Loucy (cell line): ENCODE results near the gene MLIP.

Source experiments
- EZH2phosphoT487 ChIP-seq: fragments of 200-600 bp; IDR thresholded peaks from 2 replicates; pipeline ENCODE4 v1.6.1; 2018; ENCODE audit warnings: antibody characterized with exemption, mild to moderate bottlenecking, moderate library complexity, borderline replicate concordance
- TF ChIP-seq, protein P1 (sequence below): fragments of 200-600 bp; sonication (generic); conservative IDR thresholded peaks from 2 replicates; pipeline ENCODE4 v1.5.1; 2014; ENCODE audit warnings: mild to moderate bottlenecking, antibody characterized with exemption, low read length

GRCh38 chr6:54232703-54233102, 121.5 kb downstream of the MLIP start:
- TF ChIP-seq, protein P1, sequence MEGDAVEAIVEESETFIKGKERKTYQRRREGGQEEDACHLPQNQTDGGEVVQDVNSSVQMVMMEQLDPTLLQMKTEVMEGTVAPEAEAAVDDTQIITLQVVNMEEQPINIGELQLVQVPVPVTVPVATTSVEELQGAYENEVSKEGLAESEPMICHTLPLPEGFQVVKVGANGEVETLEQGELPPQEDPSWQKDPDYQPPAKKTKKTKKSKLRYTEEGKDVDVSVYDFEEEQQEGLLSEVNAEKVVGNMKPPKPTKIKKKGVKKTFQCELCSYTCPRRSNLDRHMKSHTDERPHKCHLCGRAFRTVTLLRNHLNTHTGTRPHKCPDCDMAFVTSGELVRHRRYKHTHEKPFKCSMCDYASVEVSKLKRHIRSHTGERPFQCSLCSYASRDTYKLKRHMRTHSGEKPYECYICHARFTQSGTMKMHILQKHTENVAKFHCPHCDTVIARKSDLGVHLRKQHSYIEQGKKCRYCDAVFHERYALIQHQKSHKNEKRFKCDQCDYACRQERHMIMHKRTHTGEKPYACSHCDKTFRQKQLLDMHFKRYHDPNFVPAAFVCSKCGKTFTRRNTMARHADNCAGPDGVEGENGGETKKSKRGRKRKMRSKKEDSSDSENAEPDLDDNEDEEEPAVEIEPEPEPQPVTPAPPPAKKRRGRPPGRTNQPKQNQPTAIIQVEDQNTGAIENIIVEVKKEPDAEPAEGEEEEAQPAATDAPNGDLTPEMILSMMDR, result no peak
- TF ChIP-seq EZH2phosphoT487, result no peak
